Breast epithelium (tissue), 4 donors: Measurements from ENCODE around the gene BOD1L1. TPM values are rescaled to one million over a fixed set of nuclear protein-coding genes. Genes with fewer than 3 reads are reported as not detected.
A peak's percentile ranks its signal among the peaks of the same experiment; 100 is the strongest.

Source experiments
- DNase-seq, 2 donors: peaks; one replicate each; pipeline ENCODE4 v3.0.0-alpha.2; 2019; ENCODE audit warnings: low spot score in 2 of 2
- H3K27ac ChIP-seq, 2 donors: fragments of 200-600 bp; sonication (generic) in 1 of 2; one replicate each; pipeline ENCODE4 v1.5.1; 2016 to 2019; ENCODE audit warnings: mild to moderate bottlenecking in 1 of 2
- H3K27me3 ChIP-seq, 2 donors: fragments of 200-600 bp; sonication (generic) in 1 of 2; one replicate each; pipeline versions ENCODE4 v1.5.1 to v1.6.0; 2017 to 2019; ENCODE audit warnings: control low read depth in 1 of 2, mild to moderate bottlenecking in 1 of 2
- H3K36me3 ChIP-seq: fragments of 200-600 bp; one replicate; pipeline ENCODE4 v1.5.1; 2019
- H3K4me1 ChIP-seq, 2 donors: fragments of 200-600 bp; sonication (generic); one replicate each; pipeline ENCODE4 v1.5.1; 2016 to 2019; ENCODE audit warnings: control low read depth in 1 of 2
- H3K4me3 ChIP-seq, 3 donors: fragments of 200-600 bp; sonication (generic); 1 replicate in 2 of 3; 2 replicates in 1 of 3; pipeline ENCODE4 v1.5.1; 2016 to 2019; ENCODE audit warnings: mild to moderate bottlenecking in 3 of 3, moderate library complexity in 2 of 3
- H3K9me3 ChIP-seq, 2 donors: fragments of 200-600 bp; sonication (generic) in 1 of 2; one replicate each; pipeline ENCODE4 v1.5.1; 2016 to 2019; ENCODE audit warnings: control low read depth in 1 of 2
- CTCF ChIP-seq, 3 donors: fragments of 450-650 bp; IDR thresholded peaks; one replicate each; pipeline ENCODE4 v1.5.1; 2016 to 2017; ENCODE audit warnings: antibody characterized with exemption in 3 of 3, mild to moderate bottlenecking in 3 of 3, moderate library complexity in 3 of 3
- POLR2A ChIP-seq: fragments of 450-650 bp; IDR thresholded peaks from one replicate; pipeline ENCODE4 v1.6.1; 2016; ENCODE audit warnings: antibody characterized with exemption, mild to moderate bottlenecking, moderate library complexity
- POLR2AphosphoS5 ChIP-seq, 3 donors: sonication (generic); formaldehyde crosslinking; IDR thresholded peaks; one replicate each; pipeline ENCODE4 v1.6.1; 2017; ENCODE audit warnings: antibody characterized with exemption in 3 of 3
- intact Hi-C: fragments of 100-400 bp; cut with DNase I; formaldehyde crosslinking; loops from one replicate; pipeline ENCODE4 v1.15.1; 2023; ENCODE audit warnings: low total_unique reads
- total RNA-seq, 3 donors: library from RNA; depleted of rRNA; stranded (reverse); fragments of >200 nt; gene quantifications; one replicate each; pipeline ENCODE4 v1.1.0, GENCODE V29; 2016

BOD1L1 gene
- total RNA-seq, 3 donors from 2014 or later: 49.0 to 68.3 (median 56.0) TPM

GRCh38 chr4:13523105-13523477 is 104.4 kb downstream of the BOD1L1 start:
- H3K27ac ChIP-seq: no peak overlapping the region
- no peaks in the 10 kb centered on the region for H3K36me3 ChIP-seq
- DNase-seq: no peak
- intact Hi-C loops: no loop called here
- no peaks in the 10 kb centered on the region for H3K4me1 ChIP-seq
- peaks cover 3 to 70% of the 10 kb centered on the region in 2 donors for H3K27me3 ChIP-seq
- H3K4me3 ChIP-seq: peak overlapping the region in 1 of 3 donors; percentile 25
- H3K9me3 ChIP-seq: peaks cover 15 to 18% of the 10 kb centered on the region in 2 donors
- no peak for TF ChIP-seq POLR2A
- TF ChIP-seq CTCF (IDR thresholded peaks at IDR 0.05): no peak
- TF ChIP-seq POLR2AphosphoS5 (IDR thresholded peaks at IDR 0.05): no peak

GRCh38 chr4:13522282-13523104 is 105.0 kb downstream of the BOD1L1 start:
- intact Hi-C loops: no loop called here
- no peaks in the 10 kb centered on the region for H3K4me1 ChIP-seq
- peak overlapping the region in 1 of 3 donors; percentile 25 for H3K4me3 ChIP-seq
- no peak overlapping the region for H3K27ac ChIP-seq
- TF ChIP-seq POLR2A: no peak
- H3K36me3 ChIP-seq: no peaks in the 10 kb centered on the region
- no peak for DNase-seq
- H3K27me3 ChIP-seq: peaks cover 3 to 64% of the 10 kb centered on the region in 2 donors
- peaks cover 15 to 18% of the 10 kb centered on the region in 2 donors for H3K9me3 ChIP-seq

GRCh38 chr4:13521047-13521446 is 106.5 kb downstream of the BOD1L1 start:
- Histone ChIP-seq H3K4me3 (no peak overlapping the region), H3K27me3 (peaks cover 3 to 50% of the 10 kb centered on the region in 2 donors), H3K27ac (no peak overlapping the region), H3K9me3 (peaks cover 15 to 18% of the 10 kb centered on the region in 2 donors), H3K36me3 (no peaks in the 10 kb centered on the region), H3K4me1 (no peaks in the 10 kb centered on the region)
- TF ChIP-seq POLR2AphosphoS5 (IDR thresholded peaks at IDR 0.05): no peak
- TF ChIP-seq POLR2A: no peak
- TF ChIP-seq CTCF (IDR thresholded peaks at IDR 0.05): no peak
- intact Hi-C loops: no loop called here
- no peak for DNase-seq

Other genes starting within 250 kb of the BOD1L1 start
- gene RAB28, start 143.4 kb downstream of the BOD1L1 start, total RNA-seq: 10 to 100 TPM; 21.9 to 27.8 (median 24.3) TPM
- gene NKX3-2, start 83.2 kb downstream of the BOD1L1 start, total RNA-seq: under 1 TPM in 1 of 3 donors, not detected in 2; under 0.01 TPM